ENCODE measurements around the gene ZNF407.

DNA sequence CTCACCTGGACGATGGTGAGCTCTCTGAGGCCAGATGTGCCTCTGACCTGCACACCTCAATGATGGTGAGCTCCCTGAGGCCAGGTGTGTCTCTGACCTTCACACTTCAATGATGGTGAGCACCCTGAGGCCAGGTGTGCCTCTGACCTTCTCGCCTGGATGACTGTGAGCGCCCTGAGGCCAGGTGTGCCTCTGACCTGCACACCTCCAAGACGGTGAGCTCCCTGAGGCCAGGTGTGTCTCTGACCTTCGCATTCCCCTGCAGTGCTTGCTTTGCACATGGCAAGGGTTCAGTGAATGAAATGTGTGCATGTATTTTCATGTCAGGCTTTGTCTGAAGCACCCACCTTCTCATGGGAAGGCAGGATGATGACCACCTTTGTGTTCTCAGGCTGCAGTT lies 515.8 kb downstream of the ZNF407 start:
- TF ChIP-seq ELF4 (IDR thresholded peaks at IDR 0.05) (no peak), ZNF384 (IDR thresholded peaks at IDR 0.05) (no peak), BHLHE40 (IDR thresholded peaks at IDR 0.05; ENCODE audit: borderline replicate concordance) (no peak), HDGF (IDR thresholded peaks at IDR 0.05; ENCODE audit: borderline replicate concordance) (no peak), SP1 (IDR thresholded peaks at IDR 0.05) (no peak), CTBP1 (IDR thresholded peaks at IDR 0.05; ENCODE audit: borderline replicate concordance) (no peak), FOXM1 (IDR thresholded peaks at IDR 0.05; ENCODE audit: borderline replicate concordance) (no peak), L3MBTL2 (conservative IDR thresholded peaks at IDR 0.05) (no peak)
